Measurements from ENCODE around the gene ICOS. TPM values are rescaled to one million over a fixed set of nuclear protein-coding genes. Genes with fewer than 3 reads are reported as not detected.

Gene ICOS
- total RNA-seq, 1 experiment from 2014 or later: not detected

DNA sequence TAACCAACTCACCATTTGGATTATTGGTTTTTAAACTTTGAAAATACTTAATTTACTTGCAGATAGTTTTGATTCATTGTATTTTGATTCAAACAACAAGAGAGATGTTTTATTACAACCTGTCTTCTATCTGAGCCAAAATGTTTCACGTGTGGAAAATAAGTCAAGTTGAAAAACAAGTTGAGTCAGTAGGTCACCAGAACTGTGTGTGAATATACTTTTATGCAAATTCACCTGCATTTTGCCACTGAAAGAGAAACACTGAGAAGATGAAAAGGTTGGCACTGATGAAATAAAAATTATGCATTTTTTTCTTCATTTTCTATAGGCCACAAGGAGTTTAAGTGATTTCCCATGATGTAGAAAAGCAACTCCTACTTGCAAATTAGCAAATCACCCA, 68.3 kb downstream of the ICOS start:
- no peak overlapping the region for H2AK5ac ChIP-seq (ENCODE audit: insufficient read length, low read length)
- H3T11ph ChIP-seq (ENCODE audit: low read length): no peak overlapping the region
- H2BK5ac ChIP-seq (ENCODE audit: insufficient read length, low read length): no peak overlapping the region
- H3K27ac Mint-ChIP-seq: no peak overlapping the region
- no peak overlapping the region for H2BK15ac ChIP-seq (ENCODE audit: low read depth, low read length)
- no peaks in the 10 kb centered on the region for H3K9me3 Mint-ChIP-seq
- no peak overlapping the region for H4K5ac ChIP-seq (ENCODE audit: insufficient read length, low read depth, low read length)
- no peaks in the 10 kb centered on the region for H3K79me2 ChIP-seq (ENCODE audit: insufficient read depth, low read length)
- H3K14ac ChIP-seq (ENCODE audit: insufficient read depth, low read length): no peak overlapping the region
- H3K9me3 ChIP-seq (ENCODE audit: control insufficient read depth, low read depth, low read length): no peaks in the 10 kb centered on the region
- no peak overlapping the region for H3K18ac ChIP-seq (ENCODE audit: insufficient read length, low read depth, low read length)
- no peak overlapping the region for H3K23ac ChIP-seq (ENCODE audit: insufficient read length, low read depth, low read length)
- no peaks in the 10 kb centered on the region; the same call in none of the 2 replicates for H3K27me3 Mint-ChIP-seq (ENCODE audit: low read depth)
- H3K4me2 ChIP-seq (ENCODE audit: insufficient read depth, insufficient read length, low read length): no peak overlapping the region
- H3K4me1 Mint-ChIP-seq: no peaks in the 10 kb centered on the region
- no peak overlapping the region for H4K8ac ChIP-seq (replicated peaks; ENCODE audit: insufficient read length, low read depth, low read length)
- TF ChIP-seq, protein P1, sequence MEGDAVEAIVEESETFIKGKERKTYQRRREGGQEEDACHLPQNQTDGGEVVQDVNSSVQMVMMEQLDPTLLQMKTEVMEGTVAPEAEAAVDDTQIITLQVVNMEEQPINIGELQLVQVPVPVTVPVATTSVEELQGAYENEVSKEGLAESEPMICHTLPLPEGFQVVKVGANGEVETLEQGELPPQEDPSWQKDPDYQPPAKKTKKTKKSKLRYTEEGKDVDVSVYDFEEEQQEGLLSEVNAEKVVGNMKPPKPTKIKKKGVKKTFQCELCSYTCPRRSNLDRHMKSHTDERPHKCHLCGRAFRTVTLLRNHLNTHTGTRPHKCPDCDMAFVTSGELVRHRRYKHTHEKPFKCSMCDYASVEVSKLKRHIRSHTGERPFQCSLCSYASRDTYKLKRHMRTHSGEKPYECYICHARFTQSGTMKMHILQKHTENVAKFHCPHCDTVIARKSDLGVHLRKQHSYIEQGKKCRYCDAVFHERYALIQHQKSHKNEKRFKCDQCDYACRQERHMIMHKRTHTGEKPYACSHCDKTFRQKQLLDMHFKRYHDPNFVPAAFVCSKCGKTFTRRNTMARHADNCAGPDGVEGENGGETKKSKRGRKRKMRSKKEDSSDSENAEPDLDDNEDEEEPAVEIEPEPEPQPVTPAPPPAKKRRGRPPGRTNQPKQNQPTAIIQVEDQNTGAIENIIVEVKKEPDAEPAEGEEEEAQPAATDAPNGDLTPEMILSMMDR (conservative IDR thresholded peaks at IDR 0.05): no peak
- no peak overlapping the region for H2BK20ac ChIP-seq (ENCODE audit: low read depth, low read length, poor library complexity, severe bottlenecking)
- DNase-seq: no peak
- H3K36me3 Mint-ChIP-seq (ENCODE audit: insufficient read depth in 1 of 3, low read depth in 3 of 3): no peaks in the 10 kb centered on the region; a peak in 1 of 7 replicates
- H2BK12ac ChIP-seq (ENCODE audit: insufficient read length, low read depth, low read length): no peak overlapping the region
- H3K4me3 Mint-ChIP-seq: no peak overlapping the region
- H3K27me3 ChIP-seq (ENCODE audit: insufficient read depth, low read length): no peaks in the 10 kb centered on the region
- WGBS (ENCODE audit: extremely low coverage, insufficient read length, low lambda C conversion rate): no CpG with 5 or more reads among the region's 1 CpG
- no peak overlapping the region for H2AFZ ChIP-seq (ENCODE audit: low read length)
- no peak overlapping the region for H3K56ac ChIP-seq (ENCODE audit: insufficient read length, low read depth, low read length)
- H4K20me1 ChIP-seq (ENCODE audit: control insufficient read depth, insufficient read depth, insufficient read length): no peaks in the 10 kb centered on the region
- H3K23me2 ChIP-seq (ENCODE audit: insufficient read length, low read depth, low read length, poor library complexity, severe bottlenecking): no peaks in the 10 kb centered on the region
- no peak overlapping the region for H4K91ac ChIP-seq (ENCODE audit: insufficient read length, low read depth, low read length)
- no peak overlapping the region for H3K9ac ChIP-seq (ENCODE audit: extremely low read depth, insufficient read length, low read length)
- no peak overlapping the region for H3K4ac ChIP-seq (ENCODE audit: low read depth, low read length)
- H2BK120ac ChIP-seq (ENCODE audit: low read depth, low read length, poor library complexity, severe bottlenecking): no peak overlapping the region
- no peak overlapping the region for H3K27ac ChIP-seq (ENCODE audit: insufficient read length, low read depth, low read length)
- no peaks in the 10 kb centered on the region for H3K4me1 ChIP-seq (ENCODE audit: insufficient read depth, low read length)
- no peaks in the 10 kb centered on the region for H3K79me1 ChIP-seq (ENCODE audit: insufficient read depth, low read depth, low read length, poor library complexity, severe bottlenecking)
